ENCODE data around the gene C1QL4. TPM values are rescaled to one million over a fixed set of nuclear protein-coding genes. Genes with fewer than 3 reads are reported as not detected.

Gene C1QL4
- total and polyA plus RNA-seq, 7 donors: 0.03 TPM; not detected in 6

GRCh38 chr12:49347311-49348193, 10.6 kb upstream of the C1QL4 start:
- TF ChIP-seq CTCF (IDR thresholded peaks at IDR 0.05) (peak; percentile 70 to 94 (median 74)), POLR2A (IDR thresholded peaks at IDR 0.05) (no peak), EP300 (IDR thresholded peaks at IDR 0.05) (no peak), POLR2AphosphoS5 (IDR thresholded peaks at IDR 0.05) (no peak)
- no peaks in the 10 kb centered on the region for H3K9me3 ChIP-seq
- H3K27ac ChIP-seq: no peak overlapping the region
- 6 to 10% methylated on average over 37 of the region's 37 CpGs for WGBS, 2 donors
- intact Hi-C loops (cut with DNase I): no loop called here
- H3K4me3 ChIP-seq: peak overlapping the region in 3 of 4 donors; percentile 8 to 45 (median 43)
- DNase-seq: peak; percentile 86
- no peaks in the 10 kb centered on the region for H3K36me3 ChIP-seq
- peaks cover 44 to 100% (median 95%) of the 10 kb centered on the region in 3 donors for H3K27me3 ChIP-seq
- peaks cover 0 to 47% (median 46%) of the 10 kb centered on the region in 4 donors for H3K4me1 ChIP-seq

- Histone ChIP-seq H3K4me1 (peaks cover 0 to 55% (median 54%) of the 10 kb centered on the region in 4 donors), H3K36me3 (no peaks in the 10 kb centered on the region), H3K9me3 (no peaks in the 10 kb centered on the region), H3K27ac (no peak within 1 kb of the TSS), H3K4me3 (peak within 1 kb of the TSS in 3 of 4 donors; percentile 33 to 45 (median 43)), H3K27me3 (peaks cover 44 to 100% (median 96%) of the 10 kb centered on the region in 3 donors)
- intact Hi-C loops (cut with DNase I): no loop called here
- 1 to 2% methylated on average over 47 of the region's 47 CpGs for WGBS, 2 donors
- TF ChIP-seq POLR2AphosphoS5 (IDR thresholded peaks at IDR 0.05): no peak
- TF ChIP-seq POLR2A (IDR thresholded peaks at IDR 0.05): no peak
- TF ChIP-seq CTCF (IDR thresholded peaks at IDR 0.05): no peak
- TF ChIP-seq EP300 (IDR thresholded peaks at IDR 0.05): no peak
- peak; percentile 59 for DNase-seq
These were observed 9.8 kb upstream of the C1QL4 start, which contains the start of gene DNAJC22 for GRCh38 chr12:49346659-49347310. TSS of gene DNAJC22 (plus strand) at chr12:49346888. CDS start at chr12:49348873, 1,985 bp downstream.

- Histone ChIP-seq H3K9me3 (no peaks in the 10 kb centered on the region), H3K36me3 (no peaks in the 10 kb centered on the region), H3K4me1 (peaks cover 0 to 56% (median 55%) of the 10 kb centered on the region in 4 donors), H3K27ac (no peak overlapping the region), H3K27me3 (peaks cover 44 to 99% (median 90%) of the 10 kb centered on the region in 3 donors), H3K4me3 (peak overlapping the region in 3 of 4 donors; percentile 33 to 45 (median 43))
- TF ChIP-seq POLR2AphosphoS5 (IDR thresholded peaks at IDR 0.05) (no peak), EP300 (IDR thresholded peaks at IDR 0.05) (no peak), POLR2A (IDR thresholded peaks at IDR 0.05) (no peak), CTCF (IDR thresholded peaks at IDR 0.05) (no peak)
- intact Hi-C loops (cut with DNase I): no loop called here
- peak; percentile 40 for DNase-seq
- 2% methylated on average over 61 of the region's 61 CpGs for WGBS, 2 donors
These were observed 9.1 kb upstream of the C1QL4 start for GRCh38 chr12:49345825-49346658.

- Histone ChIP-seq H3K36me3 (no peaks in the 10 kb centered on the region), H3K9me3 (no peaks in the 10 kb centered on the region), H3K4me3 (peak overlapping the region; percentile 11 to 45 (median 38)), H3K27ac (no peak overlapping the region), H3K4me1 (peaks cover 0 to 56% (median 55%) of the 10 kb centered on the region in 4 donors), H3K27me3 (peaks cover 44 to 97% (median 82%) of the 10 kb centered on the region in 3 donors)
- WGBS, 2 donors: 1% methylated on average over 70 of the region's 70 CpGs
- DNase-seq: peak; percentile 62
- intact Hi-C loops (cut with DNase I): no loop called here
- no peak for TF ChIP-seq POLR2A (IDR thresholded peaks at IDR 0.05)
- no peak for TF ChIP-seq POLR2AphosphoS5 (IDR thresholded peaks at IDR 0.05)
- TF ChIP-seq EP300 (IDR thresholded peaks at IDR 0.05): no peak
- no peak for TF ChIP-seq CTCF (IDR thresholded peaks at IDR 0.05)
These were observed 8.2 kb upstream of the C1QL4 start for GRCh38 chr12:49345051-49345824.
